Measurements from ENCODE around the gene KCNC3. TPM values are rescaled to one million over a fixed set of nuclear protein-coding genes. Genes with fewer than 3 reads are reported as not detected.

Gene KCNC3
- total RNA-seq, 1 donor from 2014 or later = not detected

DNA sequence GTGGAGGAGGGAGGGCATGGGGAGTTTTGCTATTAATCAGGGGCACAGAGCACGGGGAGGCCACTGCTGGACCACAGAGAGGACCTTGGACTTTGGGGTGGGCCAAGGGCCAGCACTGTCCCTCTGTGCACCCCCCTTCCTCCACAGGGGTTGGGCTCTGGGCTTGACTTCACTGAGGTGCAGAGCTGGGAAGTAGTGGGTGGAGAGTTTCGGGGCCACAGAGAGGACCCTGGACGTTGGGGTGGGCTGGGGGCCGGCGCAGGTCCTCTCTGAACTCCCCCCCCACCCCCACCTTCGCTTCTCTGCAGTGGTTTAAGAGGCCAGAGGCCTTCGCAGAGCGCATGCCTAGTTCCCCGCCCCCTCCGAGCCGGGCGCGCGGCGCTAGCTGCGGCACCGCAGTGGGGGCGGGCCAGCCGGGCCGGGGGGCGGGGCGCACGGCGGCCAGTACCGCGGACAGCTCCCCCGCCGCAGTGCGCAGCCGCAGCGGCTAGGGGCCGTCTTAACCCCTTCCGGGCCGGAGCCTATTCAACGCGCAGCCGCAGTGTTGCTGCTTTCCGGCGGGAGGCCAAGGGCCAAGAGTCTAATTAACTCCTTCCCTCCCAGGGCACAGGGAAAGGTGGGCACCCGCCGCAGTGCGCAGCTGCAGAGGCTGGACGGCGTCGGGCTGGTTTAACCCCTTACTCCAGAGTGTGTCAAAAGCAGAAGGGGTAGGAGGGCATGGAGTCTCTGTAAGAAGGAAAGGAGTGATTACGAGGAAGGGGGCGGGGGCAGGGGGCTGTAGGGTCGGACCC, 3.7 kb downstream of the KCNC3 start:
- FAIRE-seq = no peak
- TF ChIP-seq, protein P1, sequence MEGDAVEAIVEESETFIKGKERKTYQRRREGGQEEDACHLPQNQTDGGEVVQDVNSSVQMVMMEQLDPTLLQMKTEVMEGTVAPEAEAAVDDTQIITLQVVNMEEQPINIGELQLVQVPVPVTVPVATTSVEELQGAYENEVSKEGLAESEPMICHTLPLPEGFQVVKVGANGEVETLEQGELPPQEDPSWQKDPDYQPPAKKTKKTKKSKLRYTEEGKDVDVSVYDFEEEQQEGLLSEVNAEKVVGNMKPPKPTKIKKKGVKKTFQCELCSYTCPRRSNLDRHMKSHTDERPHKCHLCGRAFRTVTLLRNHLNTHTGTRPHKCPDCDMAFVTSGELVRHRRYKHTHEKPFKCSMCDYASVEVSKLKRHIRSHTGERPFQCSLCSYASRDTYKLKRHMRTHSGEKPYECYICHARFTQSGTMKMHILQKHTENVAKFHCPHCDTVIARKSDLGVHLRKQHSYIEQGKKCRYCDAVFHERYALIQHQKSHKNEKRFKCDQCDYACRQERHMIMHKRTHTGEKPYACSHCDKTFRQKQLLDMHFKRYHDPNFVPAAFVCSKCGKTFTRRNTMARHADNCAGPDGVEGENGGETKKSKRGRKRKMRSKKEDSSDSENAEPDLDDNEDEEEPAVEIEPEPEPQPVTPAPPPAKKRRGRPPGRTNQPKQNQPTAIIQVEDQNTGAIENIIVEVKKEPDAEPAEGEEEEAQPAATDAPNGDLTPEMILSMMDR (IDR thresholded peaks at IDR 0.05; ENCODE audit: insufficient read depth, low read length, severe bottlenecking) = no peak
- H3K27me3 ChIP-seq (ENCODE audit: control insufficient read depth, insufficient read depth, low read length) = peaks cover 18% of the 10 kb centered on the region
- no peak for DNase-seq (ENCODE audit: low read depth)
- H3K36me3 ChIP-seq (ENCODE audit: control insufficient read depth, insufficient read depth, low read length) = no peaks in the 10 kb centered on the region
- no peak overlapping the region for H3K4me3 ChIP-seq (ENCODE audit: low read depth, low read length)

DNA sequence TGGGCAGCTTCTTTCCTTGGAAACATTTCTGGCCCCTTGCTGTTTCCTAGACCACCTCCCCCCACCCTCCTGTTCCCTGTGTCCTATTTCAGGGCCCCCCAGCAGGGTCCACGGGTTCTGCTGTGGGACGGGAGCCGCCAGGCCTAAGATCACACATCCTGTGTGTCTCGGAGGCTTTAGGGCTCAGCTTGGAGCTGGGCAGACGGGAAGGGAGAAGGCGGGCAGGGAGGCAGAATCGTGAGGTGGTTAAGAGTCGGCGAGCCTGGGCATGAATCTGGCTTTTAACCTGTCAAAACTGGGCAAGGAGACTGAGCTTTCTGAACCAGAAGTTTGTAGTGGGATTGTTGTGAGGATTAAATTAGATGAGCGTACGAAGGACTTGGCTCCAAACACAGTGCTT, 4.8 kb downstream of the KCNC3 start:
- DNase-seq (ENCODE audit: low read depth) (peak; percentile 27), FAIRE-seq (no peak)
- TF ChIP-seq, protein P1 (IDR thresholded peaks at IDR 0.05; ENCODE audit: insufficient read depth, low read length, severe bottlenecking) = no peak
- H3K4me3 ChIP-seq (ENCODE audit: low read depth, low read length) = no peak overlapping the region
- peaks cover 10% of the 10 kb centered on the region for H3K27me3 ChIP-seq (ENCODE audit: control insufficient read depth, insufficient read depth, low read length)
- no peaks in the 10 kb centered on the region for H3K36me3 ChIP-seq (ENCODE audit: control insufficient read depth, insufficient read depth, low read length)

DNA sequence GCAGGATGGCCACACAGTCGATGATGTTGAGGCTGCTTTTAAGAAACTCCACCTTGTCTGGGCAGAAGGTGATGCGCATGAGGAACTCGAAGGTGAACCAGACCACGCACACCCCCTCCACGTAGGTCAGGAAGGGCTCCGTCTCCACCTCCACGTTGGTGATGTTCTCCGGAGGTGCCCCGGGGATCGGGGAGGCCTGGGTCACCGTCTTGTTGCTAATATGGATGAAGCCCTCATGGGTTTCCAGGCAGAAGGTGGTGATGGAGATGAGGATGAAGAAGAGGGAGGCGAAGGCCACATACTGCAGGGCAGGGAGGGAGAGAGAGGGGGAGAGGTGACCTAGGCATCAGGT, 5.4 kb downstream of the KCNC3 start:
- peaks cover 9% of the 10 kb centered on the region for H3K27me3 ChIP-seq (ENCODE audit: control insufficient read depth, insufficient read depth, low read length)
- FAIRE-seq = no peak

DNA sequence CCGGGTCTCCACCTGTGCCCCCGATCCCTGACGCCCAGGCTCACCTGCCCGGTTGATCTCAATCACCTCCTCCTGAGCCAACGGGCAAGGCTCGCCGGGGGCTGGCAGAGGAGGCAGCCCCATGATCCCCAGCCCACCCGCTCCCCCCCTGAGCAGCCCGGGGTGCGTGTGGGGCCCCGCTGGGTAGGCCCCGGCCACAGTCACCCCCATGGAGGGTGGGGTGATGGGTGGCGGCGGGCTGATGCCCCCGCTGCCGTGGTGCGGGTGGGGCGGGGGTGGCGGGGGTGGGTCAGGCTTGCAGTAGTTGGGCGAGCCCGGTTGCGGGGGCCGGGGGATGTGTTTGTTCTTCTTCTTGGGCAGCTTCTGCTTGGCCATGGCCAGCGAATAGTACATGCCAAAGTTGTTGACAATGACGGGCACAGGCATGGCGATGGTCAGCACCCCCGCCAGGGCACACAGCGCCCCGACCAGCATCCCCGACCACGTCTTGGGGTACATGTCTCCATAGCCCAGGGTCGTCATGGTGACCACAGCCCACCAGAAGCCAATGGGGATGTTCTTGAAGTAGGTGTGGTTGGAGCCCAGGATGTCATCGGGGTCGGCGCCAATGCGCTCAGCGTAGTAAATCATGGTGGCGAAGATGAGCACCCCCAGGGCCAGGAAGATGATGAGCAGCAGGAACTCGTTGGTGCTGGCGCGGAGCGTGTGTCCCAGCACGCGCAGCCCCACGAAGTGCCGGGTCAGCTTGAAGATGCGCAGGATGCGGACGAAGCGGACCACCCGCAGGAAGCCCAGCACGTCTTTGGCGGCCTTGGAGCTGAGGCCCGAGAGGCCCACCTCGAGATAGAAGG, 6.0 kb downstream of the KCNC3 start:
- no peak for DNase-seq (ENCODE audit: low read depth)
- no peak overlapping the region for H3K4me3 ChIP-seq (ENCODE audit: low read depth, low read length)
- TF ChIP-seq, protein P1 (IDR thresholded peaks at IDR 0.05; ENCODE audit: insufficient read depth, low read length, severe bottlenecking) = no peak
- FAIRE-seq = no peak
- peaks cover 6% of the 10 kb centered on the region for H3K27me3 ChIP-seq (ENCODE audit: control insufficient read depth, insufficient read depth, low read length)
- H3K36me3 ChIP-seq (ENCODE audit: control insufficient read depth, insufficient read depth, low read length) = no peaks in the 10 kb centered on the region

More for the DNA sequence above, 5.4 kb downstream of the KCNC3 start:
- Histone ChIP-seq H3K4me3 (ENCODE audit: low read depth, low read length) (no peak overlapping the region), H3K36me3 (ENCODE audit: control insufficient read depth, insufficient read depth, low read length) (no peaks in the 10 kb centered on the region)
- TF ChIP-seq, protein P1 (IDR thresholded peaks at IDR 0.05; ENCODE audit: insufficient read depth, low read length, severe bottlenecking) = no peak
- DNase-seq (ENCODE audit: low read depth) = no peak

DNA sequence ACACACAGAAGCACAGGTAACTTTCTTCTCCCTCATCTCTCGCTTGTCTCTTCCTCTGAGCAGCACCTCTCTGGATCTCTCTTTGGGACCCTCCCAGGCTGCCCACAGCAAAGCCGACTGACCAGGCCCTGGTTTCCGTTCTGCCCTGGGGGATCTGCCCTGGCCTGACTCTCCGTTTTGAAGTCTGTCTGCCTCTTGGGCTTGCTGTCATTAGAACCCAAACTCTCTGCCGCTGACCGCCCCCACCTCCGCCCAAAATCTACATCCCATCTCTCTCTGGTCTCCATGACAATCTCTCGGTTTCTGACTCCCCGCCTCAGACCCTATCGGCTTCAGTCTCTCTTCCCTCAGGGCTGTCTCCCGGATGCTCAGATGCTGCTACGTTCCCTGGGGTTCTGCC, 6.9 kb downstream of the KCNC3 start:
- DNase-seq (ENCODE audit: low read depth) (no peak), FAIRE-seq (no peak)
- Histone ChIP-seq H3K4me3 (ENCODE audit: low read depth, low read length) (no peak overlapping the region), H3K27me3 (ENCODE audit: control insufficient read depth, insufficient read depth, low read length) (peaks cover 3% of the 10 kb centered on the region), H3K36me3 (ENCODE audit: control insufficient read depth, insufficient read depth, low read length) (no peaks in the 10 kb centered on the region)
- TF ChIP-seq, protein P1 (IDR thresholded peaks at IDR 0.05; ENCODE audit: insufficient read depth, low read length, severe bottlenecking) = no peak
